Stomach (tissue), 4 donors: Measurements from ENCODE around the gene DEPDC1.

Experiments
- CTCF ChIP-seq, 7 experiments: fragments of 450-650 bp in 4 of 7; fragments of 200-600 bp in 3 of 7; sonication (generic) in 3 of 7; IDR thresholded peaks; one replicate each; pipeline ENCODE4 v1.5.1; 2016 to 2019; ENCODE audit warnings: antibody characterized with exemption in 7 of 7, control low read depth in 2 of 7, mild to moderate bottlenecking in 1 of 7
- POLR2A ChIP-seq, 4 donors: fragments of 450-650 bp; IDR thresholded peaks; one replicate each; pipeline ENCODE4 v1.6.1; 2016; ENCODE audit warnings: antibody characterized with exemption in 4 of 4, control low read depth in 2 of 4, mild to moderate bottlenecking in 1 of 4, moderate library complexity in 1 of 4

GRCh38 chr1:68464891-68465290, 32.0 kb downstream of the DEPDC1 start:
- TF ChIP-seq CTCF (IDR thresholded peaks at IDR 0.05) = no peak
- TF ChIP-seq POLR2A (IDR thresholded peaks at IDR 0.05) = no peak
